NCI-H748 treated with DMSO at 0.1 percent for 48 hours (cell line): ENCODE measurements around the gene EML5.

Experiments used
- DNase-seq: peaks from one replicate; lab custom pipeline; 2025; lab: John Stamatoyannopoulos, UW

The EML5 gene

DNA sequence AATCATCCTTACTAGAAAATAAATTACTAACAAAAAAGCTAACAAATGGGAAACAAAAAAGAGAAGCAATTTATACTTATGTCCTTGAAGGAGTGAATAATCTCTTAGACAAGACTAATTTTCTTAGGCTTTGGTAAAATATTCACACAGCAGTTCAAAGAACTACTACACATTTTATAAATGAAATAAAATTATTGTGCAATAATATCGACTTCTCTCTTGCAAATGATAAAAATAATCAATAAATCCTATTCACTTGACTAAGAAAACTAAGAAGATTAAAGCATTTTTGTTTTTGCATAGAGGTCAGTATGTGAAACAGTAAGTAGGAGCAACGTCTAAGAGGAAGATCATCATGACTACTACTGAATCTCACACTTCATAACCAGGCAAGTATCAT, 82.0 kb downstream of the EML5 start:
- no peak for DNase-seq

DNA sequence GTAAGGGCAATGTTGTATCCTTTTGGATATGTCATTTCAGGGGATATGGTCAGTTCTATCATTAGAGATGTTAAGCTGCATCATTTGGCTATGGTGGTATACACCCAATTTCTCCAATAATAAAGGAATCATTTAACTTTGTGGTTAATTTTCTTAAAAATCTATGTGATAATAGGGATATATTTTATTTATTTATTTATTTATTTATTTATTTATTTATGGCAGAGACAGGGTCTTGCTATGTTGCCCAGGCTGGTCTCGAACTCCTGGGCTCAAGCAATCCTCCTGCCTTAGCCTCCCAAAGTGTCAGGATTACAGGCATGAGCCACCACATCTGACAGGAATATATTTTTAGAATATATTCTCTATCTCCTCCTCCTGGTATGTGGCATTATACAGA, 85.7 kb downstream of the EML5 start:
- no peak for DNase-seq

DNA sequence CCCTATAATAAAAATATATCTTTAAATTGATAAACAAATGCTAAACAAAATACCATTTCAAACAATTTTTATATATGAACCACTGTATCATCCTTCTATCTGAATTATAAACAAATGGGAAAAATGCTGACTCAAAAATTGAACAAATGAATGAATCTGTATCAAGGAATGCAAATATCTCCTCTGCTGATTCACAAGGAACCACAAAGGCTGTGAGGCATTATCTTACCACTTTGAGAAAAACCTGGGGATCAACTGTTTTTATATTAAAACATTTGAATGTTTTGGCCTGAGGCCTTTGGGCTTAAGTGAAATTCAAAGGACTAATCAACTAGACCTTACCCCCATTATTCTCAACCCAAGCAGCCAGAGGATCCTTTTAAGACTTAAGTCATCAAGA, 86.3 kb downstream of the EML5 start:
- no peak for DNase-seq

DNA sequence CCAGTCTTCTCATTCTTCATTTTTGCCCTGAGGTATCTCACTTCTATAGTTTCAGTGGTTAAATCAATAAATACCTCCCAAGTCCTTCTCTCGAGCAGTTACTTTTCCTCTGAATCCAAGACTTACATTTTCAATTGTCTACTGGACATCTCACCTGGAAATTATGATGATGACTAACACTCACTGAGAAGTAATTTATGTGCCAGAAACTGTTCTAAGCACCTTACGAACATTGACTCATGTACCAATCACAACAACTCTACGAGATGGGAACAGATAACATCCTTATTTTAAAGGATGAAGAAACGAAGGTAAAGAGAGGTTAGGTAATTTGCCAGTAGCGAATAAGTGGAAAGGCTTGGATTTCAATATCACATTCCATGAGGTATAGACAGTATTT, 94.1 kb downstream of the EML5 start:
- no peak for DNase-seq

DNA sequence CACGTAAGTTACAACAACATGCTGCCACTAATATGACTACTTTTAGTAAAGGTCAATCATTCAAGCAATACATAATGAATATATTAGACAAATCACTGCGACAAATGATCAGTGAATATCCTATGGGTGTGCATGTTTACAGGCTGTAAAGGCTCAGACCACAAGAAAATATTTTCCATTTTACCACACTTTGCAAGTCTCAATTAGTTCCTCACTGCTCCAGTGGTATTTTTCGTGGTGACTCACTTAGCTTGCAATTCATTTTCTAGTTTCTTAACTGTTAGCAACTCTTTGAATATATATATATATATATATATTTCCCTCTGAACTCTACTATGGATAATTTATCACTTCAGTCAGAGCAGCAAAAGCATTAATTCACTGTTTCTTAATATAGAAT, 96.9 kb downstream of the EML5 start:
- no peak for DNase-seq

DNA sequence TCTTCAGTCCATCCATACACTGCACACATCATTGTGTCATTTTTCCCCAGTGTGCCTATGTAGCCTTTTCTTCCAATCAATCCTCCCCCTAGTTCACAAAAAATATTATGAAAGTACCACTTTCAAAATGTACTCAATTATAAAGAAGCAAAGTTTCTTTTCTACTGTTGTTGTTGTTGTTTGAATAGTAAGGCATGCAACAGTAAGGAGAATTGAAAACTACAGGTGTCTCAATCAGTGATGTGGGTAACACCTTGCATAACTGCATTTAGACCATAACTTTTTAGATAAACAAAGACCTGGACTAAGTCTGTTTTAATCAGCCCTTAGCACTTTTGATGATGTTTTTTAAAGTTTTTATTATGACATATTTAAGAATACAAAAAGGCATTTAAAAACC, 104.4 kb downstream of the EML5 start:
- no peak for DNase-seq

DNA sequence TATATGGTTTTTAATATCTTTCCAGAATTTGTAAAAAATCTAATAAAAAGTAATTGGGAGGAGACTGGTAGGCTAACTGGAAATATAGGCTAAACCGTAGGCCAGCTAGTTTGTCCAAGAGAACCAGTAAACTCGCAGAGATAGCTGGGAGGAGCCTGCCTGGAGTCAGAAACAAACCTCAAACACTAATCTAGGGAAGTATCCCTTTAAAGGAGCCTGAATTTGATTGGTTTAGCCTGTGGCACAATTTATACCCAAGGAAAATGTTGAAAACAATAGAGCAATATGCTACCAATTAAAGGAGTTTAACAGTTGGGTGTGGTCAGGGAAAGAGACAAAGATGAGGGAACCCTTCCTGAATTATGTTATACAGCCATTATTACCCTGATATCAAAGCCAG, 109.6 kb downstream of the EML5 start:
- DNase-seq, result no peak

DNA sequence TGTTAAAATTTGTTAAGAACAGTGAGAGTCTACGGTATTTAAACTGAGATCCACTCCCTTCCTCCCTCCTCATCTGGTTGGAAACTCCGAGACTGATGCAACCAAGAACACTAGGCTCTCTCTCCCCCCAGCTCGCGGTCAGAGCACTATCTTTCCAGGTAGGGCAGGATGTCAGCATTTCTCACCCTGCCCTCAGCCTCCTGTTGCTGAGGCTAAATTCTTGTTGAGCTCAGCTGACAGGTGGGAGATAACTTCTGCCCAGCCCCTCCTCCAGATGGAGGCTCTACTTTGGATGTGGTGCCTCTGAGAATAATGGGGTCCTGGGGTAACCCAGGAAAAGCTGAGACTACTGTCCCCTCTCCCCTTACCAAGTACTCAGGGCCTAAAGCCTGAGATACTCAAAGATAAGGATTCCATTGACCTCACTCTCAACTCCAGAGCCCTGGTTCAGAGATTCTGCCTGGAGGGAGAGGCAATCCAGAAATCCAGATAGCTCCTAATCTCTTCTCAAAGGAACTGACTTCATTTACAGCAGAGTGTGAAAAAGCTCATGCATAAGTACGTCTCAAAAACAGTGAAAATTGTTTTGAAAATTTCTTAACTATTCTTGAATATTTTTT, 110.1 kb downstream of the EML5 start:
- no peak for DNase-seq

DNA sequence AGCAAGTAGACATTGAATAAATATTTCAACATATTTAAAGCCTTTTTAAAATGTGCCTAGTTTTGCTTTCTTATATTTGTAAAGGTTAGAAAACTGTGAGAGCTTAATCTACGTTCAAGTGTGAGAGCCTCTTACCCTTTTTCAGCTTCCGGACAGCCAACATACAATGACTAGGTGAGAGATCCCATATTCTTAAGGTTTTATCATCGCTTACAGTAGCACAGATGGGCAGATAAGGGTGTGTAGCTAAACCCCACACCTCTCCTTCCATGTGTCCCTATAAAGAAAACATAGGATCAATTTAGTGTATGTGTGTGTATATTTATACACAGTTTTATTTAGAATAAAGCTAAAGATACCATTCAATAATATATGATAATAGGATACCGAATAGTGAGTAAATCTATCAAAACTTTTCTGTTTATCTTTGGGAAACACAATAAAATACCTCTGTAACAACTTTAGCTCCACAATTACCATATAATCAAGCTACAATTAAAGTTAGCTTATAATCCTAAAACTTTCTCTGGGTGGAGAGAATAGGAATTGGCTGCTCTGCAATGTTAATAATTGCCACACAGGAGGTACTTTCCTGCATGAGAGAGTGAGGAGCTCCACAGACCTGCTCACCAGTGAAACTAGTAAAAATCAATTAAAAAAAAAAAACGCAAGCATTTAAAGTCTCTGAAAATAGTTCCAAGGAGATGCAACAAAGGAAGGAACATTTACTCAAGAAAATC, 110.8 kb downstream of the EML5 start:
- DNase-seq, result no peak

DNA sequence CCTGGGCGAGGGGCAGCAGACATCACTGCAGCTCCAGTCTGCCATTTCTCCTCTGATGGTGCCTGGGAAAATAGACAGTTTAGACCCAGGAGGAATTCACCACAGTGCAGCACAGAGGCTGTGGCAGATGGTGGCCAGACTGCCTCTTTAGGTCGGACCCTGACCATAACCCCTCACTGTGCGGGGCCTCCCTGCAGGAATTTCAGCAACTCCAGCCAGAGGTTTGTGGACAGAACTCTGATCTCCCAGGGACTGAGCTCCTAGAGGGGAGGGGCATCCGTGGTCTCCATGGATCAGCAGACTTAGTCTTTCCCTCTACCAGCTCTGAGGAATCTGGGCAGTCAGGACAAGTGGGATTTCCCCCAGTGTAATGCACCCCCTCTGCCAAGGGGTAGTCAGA, 123.4 kb downstream of the EML5 start:
- no peak for DNase-seq

DNA sequence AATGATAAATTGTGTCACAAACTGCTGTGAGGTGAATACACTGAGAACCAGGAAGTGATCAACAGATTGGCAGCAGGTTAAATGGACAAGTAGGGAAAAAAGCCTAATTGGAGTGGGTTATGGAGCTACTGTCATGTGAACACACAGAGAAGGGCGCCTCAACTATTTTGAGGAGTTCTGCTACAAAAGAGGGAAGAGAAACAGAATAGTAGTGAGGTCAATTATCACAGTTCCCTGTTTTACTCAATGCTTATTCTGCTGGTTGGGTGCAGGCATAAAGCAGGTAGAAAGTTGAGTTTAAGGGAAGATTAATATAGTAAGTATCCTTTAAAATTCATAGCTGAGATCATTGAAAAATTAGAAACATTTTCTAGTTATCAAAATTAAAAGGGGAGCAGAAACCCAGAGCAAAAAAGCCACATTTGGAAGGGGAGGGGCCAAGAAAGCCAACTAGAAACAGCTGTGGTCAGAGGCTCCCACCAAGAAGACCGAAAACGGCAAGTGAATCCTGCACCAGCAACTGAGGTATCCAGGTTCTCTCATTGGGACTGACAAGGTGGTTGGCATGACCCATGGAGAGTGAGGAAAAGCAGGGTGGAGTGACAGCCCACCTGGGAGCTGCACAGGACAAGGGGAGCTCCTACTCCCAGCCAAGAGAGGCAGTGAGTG, 124.2 kb downstream of the EML5 start:
- DNase-seq, result no peak

DNA sequence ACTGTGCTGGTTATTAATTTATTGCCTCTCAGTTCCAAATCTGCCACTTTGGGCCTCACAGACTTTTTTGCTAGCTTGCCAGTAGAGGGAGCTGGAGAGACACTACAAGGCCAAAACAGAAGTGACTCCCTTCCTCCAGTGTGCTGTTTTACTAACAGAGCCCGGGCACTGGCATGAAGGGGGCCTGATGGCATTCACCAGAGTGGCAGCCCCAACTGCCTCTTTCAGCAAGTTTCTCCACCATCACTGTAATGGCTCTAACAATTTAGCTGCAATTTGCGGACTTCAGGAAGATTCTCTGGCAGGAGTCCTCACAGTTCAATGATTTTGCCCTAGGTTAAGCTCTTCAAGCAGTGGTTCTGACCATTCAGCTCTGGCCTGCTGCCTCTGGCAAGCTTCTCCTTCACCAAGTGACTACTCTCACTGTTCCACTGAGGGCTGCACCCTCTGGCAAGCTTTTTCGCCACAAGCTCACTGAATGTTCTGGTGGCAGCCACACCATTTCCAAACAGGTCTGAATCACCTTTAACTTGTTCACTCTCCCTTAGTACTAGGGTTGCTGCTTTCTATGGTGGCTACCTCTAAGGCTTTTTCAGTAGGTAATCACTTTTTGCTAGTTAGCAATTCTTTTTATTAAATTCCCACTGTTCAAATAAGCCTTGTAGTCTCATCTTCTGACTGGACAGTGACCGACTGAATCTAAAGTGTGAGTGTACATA, 125.0 kb downstream of the EML5 start:
- peak; percentile 84 for DNase-seq

DNA sequence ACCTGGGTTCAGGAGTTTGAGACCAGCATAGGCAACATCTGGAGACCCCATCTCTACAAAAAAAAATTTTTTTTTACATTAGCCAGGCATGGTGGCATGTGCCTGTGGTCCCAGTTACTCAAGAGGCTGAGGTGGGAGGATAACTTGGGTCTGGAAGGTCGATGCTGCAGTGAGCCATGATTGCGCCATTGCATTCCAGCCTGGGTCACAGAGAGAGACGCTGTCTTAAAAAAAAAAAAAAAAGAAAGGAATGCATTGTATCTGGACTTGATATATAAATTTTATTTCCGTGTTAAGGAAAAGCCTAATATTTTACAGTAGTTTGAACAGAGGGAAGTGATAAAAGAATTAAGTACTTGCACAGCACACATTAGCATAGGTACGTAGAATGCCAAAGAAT, 132.7 kb downstream of the EML5 start:
- DNase-seq, result no peak

DNA sequence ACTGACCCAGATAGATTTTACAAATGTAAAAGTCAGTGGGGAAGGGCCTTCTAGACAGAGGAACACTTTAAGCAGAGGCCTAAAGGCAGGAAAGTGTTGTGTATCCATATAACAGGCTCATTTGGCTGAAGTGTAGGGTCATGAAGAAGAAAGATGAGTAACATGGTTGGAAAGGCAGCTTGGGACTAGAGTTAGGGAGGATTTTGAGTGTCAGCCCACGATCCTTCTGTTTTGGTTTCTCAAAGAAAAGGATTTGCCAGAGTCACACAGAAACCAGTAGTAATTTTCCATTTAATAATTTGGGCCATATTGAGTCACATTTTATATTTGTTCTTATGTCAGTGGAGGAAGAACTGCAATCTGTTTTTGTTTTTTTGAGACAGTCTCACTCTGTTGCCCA, 153.5 kb downstream of the EML5 start:
- no peak for DNase-seq

DNA sequence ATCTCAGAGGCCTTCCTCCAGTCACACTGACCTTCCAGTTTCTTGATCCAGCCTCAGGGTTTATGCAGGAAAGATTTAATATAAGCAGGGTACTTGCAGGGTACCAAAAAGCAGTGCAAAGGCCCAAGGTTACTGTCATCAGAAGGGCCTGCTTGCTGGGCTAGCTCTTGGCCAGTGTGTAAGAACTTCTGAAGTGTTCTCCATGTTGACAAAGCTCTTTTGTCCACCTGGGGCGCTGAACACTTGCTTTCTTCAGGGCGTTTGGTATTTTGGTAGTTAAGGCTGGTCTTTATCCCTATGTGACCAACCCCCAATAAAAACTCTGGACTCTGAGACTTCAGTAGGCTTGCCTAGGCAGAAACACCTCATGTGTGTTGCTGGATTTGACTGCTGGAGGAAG, 160.2 kb downstream of the EML5 start:
- DNase-seq, result no peak

DNA sequence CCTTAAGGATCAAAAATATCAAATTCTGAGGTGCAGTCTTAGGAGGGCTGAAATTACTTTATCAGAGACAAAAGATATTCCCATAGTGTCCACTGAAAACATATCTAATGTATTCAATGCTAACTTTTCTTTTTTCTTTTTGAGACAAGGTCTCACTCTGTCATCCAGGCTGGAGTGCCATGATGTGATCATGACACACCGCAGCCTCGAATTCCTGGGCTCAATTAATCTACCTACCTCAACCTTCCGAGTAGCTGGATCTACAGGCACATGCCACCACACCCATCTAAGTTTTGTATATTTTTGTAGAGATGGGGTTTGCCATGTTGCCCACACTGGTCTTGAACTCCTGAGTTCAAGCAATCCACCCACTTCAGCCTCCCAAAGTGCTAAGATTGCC, 161.7 kb downstream of the EML5 start:
- DNase-seq, result no peak

DNA sequence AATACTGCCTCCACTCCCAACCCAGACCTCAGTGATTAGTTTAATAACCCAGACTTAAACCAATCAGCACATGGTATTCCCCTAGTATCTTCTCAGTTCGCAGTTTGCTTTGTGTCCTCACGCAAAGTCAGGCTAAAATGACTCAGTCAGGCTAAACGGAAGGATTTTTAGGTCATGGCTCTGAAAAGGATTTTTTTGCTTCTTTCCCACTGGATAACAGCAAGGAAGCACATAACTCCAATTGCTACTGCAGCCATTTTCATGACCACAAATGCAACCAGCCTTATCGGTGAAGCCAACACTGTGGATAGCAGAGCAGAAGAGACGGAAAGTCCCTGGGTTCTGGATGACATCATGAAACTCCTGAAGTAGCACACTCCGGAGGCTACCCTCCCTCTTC, 162.2 kb downstream of the EML5 start:
- no peak for DNase-seq

DNA sequence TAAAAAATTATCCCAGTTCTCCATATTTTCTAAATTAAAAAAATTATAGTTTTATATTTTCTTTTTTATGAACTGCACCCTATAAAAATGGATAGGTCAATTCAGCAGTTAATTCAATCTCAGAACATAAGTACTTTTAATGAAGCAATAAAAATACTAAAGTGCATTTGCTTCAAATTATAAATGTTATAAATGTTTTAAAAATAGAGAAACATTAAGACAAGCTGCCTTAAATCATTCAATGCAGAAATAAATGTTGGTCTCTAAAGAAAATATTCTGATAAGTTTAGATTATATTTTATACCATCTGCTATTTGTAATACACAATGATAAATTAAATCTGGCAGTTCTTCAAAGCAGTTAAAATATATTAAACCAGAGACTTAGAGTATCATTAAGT, 164.3 kb downstream of the EML5 start:
- DNase-seq, result no peak

DNA sequence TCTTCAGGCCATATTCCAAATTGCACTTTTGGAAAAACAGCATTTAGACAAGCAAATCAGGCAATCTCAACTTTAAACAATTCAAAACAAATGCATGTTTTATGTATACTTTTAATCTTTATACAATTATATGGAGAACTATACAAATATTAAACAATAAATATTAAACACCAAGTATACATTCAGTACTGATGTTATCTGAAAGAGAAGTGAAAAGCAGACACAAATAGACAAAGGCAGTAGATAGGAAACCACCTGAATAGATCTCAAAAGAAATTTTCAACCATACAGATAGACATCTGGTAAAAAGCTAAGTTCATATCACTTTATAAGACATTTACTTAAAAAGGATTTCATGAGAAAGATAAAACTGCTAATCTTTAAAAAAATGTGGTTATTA, 164.7 kb downstream of the EML5 start:
- no peak for DNase-seq

DNA sequence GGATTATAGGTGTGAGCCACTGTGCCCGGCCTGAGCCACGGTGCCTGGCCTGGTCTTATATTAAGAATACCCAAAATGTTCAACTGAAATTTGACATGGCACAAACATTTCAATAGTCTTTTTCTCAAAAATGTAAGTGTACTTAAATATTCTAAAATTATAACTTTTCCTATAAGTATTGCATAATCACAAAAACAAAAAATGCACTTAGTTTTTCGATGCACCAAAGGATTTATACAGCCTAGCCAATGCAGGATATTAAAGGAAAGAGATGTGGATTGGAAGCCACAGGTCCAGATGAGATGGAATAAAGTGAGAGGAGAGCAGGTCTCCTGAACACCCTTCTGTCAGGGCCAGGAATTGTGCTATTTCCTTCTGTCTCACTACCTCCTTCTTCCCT, 167.1 kb downstream of the EML5 start:
- DNase-seq, result no peak

DNA sequence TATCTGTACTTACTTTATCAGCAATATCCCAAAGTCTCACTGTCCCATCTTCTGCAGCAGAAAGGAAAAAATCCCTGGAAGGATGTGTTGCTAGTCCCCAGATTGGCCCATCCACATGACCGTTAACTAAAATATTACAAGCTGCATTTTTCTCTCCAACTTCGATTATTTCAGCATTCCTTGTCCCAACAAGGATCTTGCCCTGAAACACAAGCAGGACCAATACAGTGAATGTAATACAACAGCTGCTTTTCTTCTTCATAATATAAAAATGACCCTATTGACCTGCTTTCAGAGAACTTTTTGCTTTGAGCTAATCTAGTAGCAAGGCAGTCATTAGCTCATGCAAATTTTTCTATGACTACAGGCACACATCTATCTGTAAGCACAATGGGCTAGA, 171.7 kb downstream of the EML5 start:
- DNase-seq, result no peak

DNA sequence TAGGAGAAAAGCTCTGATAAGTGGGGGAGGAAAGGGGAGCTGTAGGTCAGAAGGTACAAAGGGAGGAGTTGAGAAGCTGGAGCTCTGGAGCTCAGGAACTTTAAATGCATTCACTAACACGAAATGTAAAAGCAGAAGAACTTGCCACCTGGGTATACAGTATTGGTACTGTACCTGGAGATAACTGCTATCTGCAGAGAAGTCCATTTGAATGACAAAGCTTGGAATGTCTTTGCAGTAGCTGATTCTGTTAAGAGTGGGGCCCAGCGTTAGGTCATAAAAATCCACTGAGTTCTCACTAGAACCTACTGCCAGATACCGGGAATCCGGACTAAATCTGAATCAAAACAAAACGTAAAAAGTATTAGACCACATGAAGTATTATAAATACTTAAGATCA, 174.3 kb downstream of the EML5 start:
- no peak for DNase-seq

DNA sequence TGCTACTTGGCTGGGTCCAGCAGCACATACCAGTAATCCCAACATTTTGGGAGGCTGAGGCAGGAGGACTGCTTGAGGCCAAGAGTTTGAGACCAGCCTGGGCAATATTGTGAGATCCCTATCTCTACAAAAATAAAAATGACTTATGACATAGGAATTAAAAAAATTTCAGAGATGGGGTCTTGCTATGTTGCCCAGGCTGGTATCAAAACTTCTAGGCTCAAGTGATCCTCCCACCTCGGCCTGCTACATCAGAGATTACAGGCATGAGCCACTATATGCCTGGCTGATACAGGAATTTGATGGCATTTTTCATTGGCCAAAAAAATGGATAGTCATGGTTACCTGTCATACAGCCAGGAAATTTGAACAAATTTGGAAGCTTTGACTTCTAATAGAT, 175.3 kb downstream of the EML5 start:
- no peak for DNase-seq
